Measurements from ENCODE around the gene RASSF10.

The RASSF10 gene

GRCh38 chr11:13009921-13010748, 1.0 kb downstream of the RASSF10 start:
- H3K4me3 ChIP-seq (ENCODE audit: low read depth, low read length) = no peak overlapping the region
- TF ChIP-seq CTCF (IDR thresholded peaks at IDR 0.05; ENCODE audit: low read depth, low read length) (no peak), POLR2A (IDR thresholded peaks at IDR 0.05; ENCODE audit: extremely low read depth, insufficient read length) (no peak), MYC (IDR thresholded peaks at IDR 0.05; ENCODE audit: low read depth, low read length) (no peak), MAX (IDR thresholded peaks at IDR 0.05; ENCODE audit: low read depth, low read length) (no peak)
- no peak for DNase-seq (ENCODE audit: low read depth)

GRCh38 chr11:13010749-13011465, 1.8 kb downstream of the RASSF10 start:
- no peak for DNase-seq (ENCODE audit: low read depth)

GRCh38 chr11:13011466-13012055, 2.4 kb downstream of the RASSF10 start:
- no peak overlapping the region for H3K4me3 ChIP-seq (ENCODE audit: low read depth, low read length)
- no peak for TF ChIP-seq MAX (IDR thresholded peaks at IDR 0.05; ENCODE audit: low read depth, low read length)
- no peak for TF ChIP-seq CTCF (IDR thresholded peaks at IDR 0.05; ENCODE audit: low read depth, low read length)
- TF ChIP-seq POLR2A (IDR thresholded peaks at IDR 0.05; ENCODE audit: extremely low read depth, insufficient read length) = no peak
- TF ChIP-seq MYC (IDR thresholded peaks at IDR 0.05; ENCODE audit: low read depth, low read length) = no peak

More at GRCh38 chr11:13010749-13011465, 1.8 kb downstream of the RASSF10 start:
- H3K4me3 ChIP-seq (ENCODE audit: low read depth, low read length) = no peak overlapping the region
- no peak for TF ChIP-seq POLR2A (IDR thresholded peaks at IDR 0.05; ENCODE audit: extremely low read depth, insufficient read length)
- no peak for TF ChIP-seq CTCF (IDR thresholded peaks at IDR 0.05; ENCODE audit: low read depth, low read length)
- no peak for TF ChIP-seq MAX (IDR thresholded peaks at IDR 0.05; ENCODE audit: low read depth, low read length)
- no peak for TF ChIP-seq MYC (IDR thresholded peaks at IDR 0.05; ENCODE audit: low read depth, low read length)

GRCh38 chr11:13012056-13012661, 3.0 kb downstream of the RASSF10 start:
- TF ChIP-seq POLR2A (IDR thresholded peaks at IDR 0.05; ENCODE audit: extremely low read depth, insufficient read length) (no peak), MYC (IDR thresholded peaks at IDR 0.05; ENCODE audit: low read depth, low read length) (no peak), MAX (IDR thresholded peaks at IDR 0.05; ENCODE audit: low read depth, low read length) (no peak), CTCF (IDR thresholded peaks at IDR 0.05; ENCODE audit: low read depth, low read length) (no peak)
- no peak overlapping the region for H3K4me3 ChIP-seq (ENCODE audit: low read depth, low read length)
- no peak for DNase-seq (ENCODE audit: low read depth)

More at GRCh38 chr11:13011466-13012055, 2.4 kb downstream of the RASSF10 start:
- DNase-seq (ENCODE audit: low read depth) = no peak

GRCh38 chr11:13013054-13013488, 4.0 kb downstream of the RASSF10 start:
- no peak for DNase-seq (ENCODE audit: low read depth)
- H3K4me3 ChIP-seq (ENCODE audit: low read depth, low read length) = no peak overlapping the region
- no peak for TF ChIP-seq MYC (IDR thresholded peaks at IDR 0.05; ENCODE audit: low read depth, low read length)
- TF ChIP-seq MAX (IDR thresholded peaks at IDR 0.05; ENCODE audit: low read depth, low read length) = no peak
- no peak for TF ChIP-seq CTCF (IDR thresholded peaks at IDR 0.05; ENCODE audit: low read depth, low read length)
- TF ChIP-seq POLR2A (IDR thresholded peaks at IDR 0.05; ENCODE audit: extremely low read depth, insufficient read length) = no peak
